CMK (cell line): ENCODE results near the gene VCAM1.
"Not testable (repeated sequence)": the region's sequence is repeated elsewhere in the genome, so short reads cannot be mapped to it uniquely, and the experiment has no call there.

Experiments
- DNase-seq: peaks from one replicate; pipeline ENCODE4 v3.0.0-alpha.2; 2010; ENCODE audit warnings: low read depth

The VCAM1 gene

GRCh38 chr1:100780814-100781213, 61.3 kb downstream of the VCAM1 start:
- DNase-seq: no peak

- DNase-seq: not testable (repeated sequence)
Observed at GRCh38 chr1:100781728-100782127, 62.2 kb downstream of the VCAM1 start.

- no peak for DNase-seq
Observed at GRCh38 chr1:100782473-100783039, 63.0 kb downstream of the VCAM1 start.

- DNase-seq: peak; percentile 89
Observed at GRCh38 chr1:100785470-100786052, 66.0 kb downstream of the VCAM1 start.

- DNase-seq: peak; percentile 74
Observed at GRCh38 chr1:100786870-100787269, 67.3 kb downstream of the VCAM1 start.
